Transverse colon (tissue), 4 donors: ENCODE measurements around the gene PRSS36.

ENCODE experiments used
- CTCF ChIP-seq, 5 experiments: fragments of 200-600 bp in 3 of 5; fragments of 450-650 bp in 2 of 5; sonication (generic) in 3 of 5; IDR thresholded peaks; 1 replicate in 2 of 5; 2 replicates in 3 of 5; pipeline ENCODE4 v1.5.1; 2016 to 2017; ENCODE audit warnings: antibody characterized with exemption in 5 of 5, inconsistent platforms in 3 of 5, mild to moderate bottlenecking in 2 of 5, moderate library complexity in 1 of 5
- POLR2A ChIP-seq: fragments of 450-650 bp; IDR thresholded peaks from one replicate; pipeline ENCODE4 v1.6.1; 2016; ENCODE audit warnings: antibody characterized with exemption, mild to moderate bottlenecking, moderate library complexity
- POLR2AphosphoS5 ChIP-seq, 3 donors: sonication (generic); formaldehyde crosslinking; IDR thresholded peaks; one replicate each; pipeline ENCODE4 v1.6.1; 2016; ENCODE audit warnings: antibody characterized with exemption in 3 of 3

- TF ChIP-seq POLR2A (no peak), CTCF (IDR thresholded peaks at IDR 0.05) (no peak), POLR2AphosphoS5 (IDR thresholded peaks at IDR 0.05) (no peak)
These were observed 18.4 kb downstream of the PRSS36 start for GRCh38 chr16:31131416-31131815.
